Measurements from ENCODE around the gene PKD1. TPM values are rescaled to one million over a fixed set of nuclear protein-coding genes. Genes with fewer than 3 reads are reported as not detected.

The PKD1 gene
- total RNA-seq, 1 donor: 180 TPM

GRCh38 chr16:2061023-2061422 lies 74.7 kb downstream of the PKD1 start:
- peaks cover under 1% of the 10 kb centered on the region for H3K79me2 ChIP-seq (ENCODE audit: insufficient read depth, low read length)
- H3K4me1 ChIP-seq (ENCODE audit: insufficient read depth, low read length): no peaks in the 10 kb centered on the region
- H3K36me3 ChIP-seq (ENCODE audit: insufficient read depth, low read length): peaks cover 37% of the 10 kb centered on the region
- no peak for TF ChIP-seq CTCF (IDR thresholded peaks at IDR 0.05; ENCODE audit: extremely low read depth, low read depth, low read length)
- H3K27ac ChIP-seq (ENCODE audit: low read depth, low read length): no peak overlapping the region
- H2AFZ ChIP-seq (ENCODE audit: low read length): no peak overlapping the region
- H4K20me1 ChIP-seq (ENCODE audit: insufficient read depth, low read length): peaks cover 5% of the 10 kb centered on the region
- no peak overlapping the region for H3K4me3 ChIP-seq (ENCODE audit: insufficient read depth, low read length)
- H3K9me3 ChIP-seq (ENCODE audit: low read depth, low read length): no peaks in the 10 kb centered on the region
- no peak overlapping the region for H3K4me2 ChIP-seq (ENCODE audit: insufficient read depth, low read length)
- no peak for DNase-seq (ENCODE audit: insufficient read length, low spot score, missing footprints)
- H3K27me3 ChIP-seq (ENCODE audit: insufficient read depth, low read length): no peaks in the 10 kb centered on the region

- Histone ChIP-seq H3K4me1 (ENCODE audit: insufficient read depth, low read length) (no peaks in the 10 kb centered on the region), H3K79me2 (ENCODE audit: insufficient read depth, low read length) (peaks cover 2% of the 10 kb centered on the region), H3K36me3 (ENCODE audit: insufficient read depth, low read length) (peaks cover 30% of the 10 kb centered on the region), H3K27ac (ENCODE audit: low read depth, low read length) (no peak overlapping the region), H2AFZ (ENCODE audit: low read length) (no peak overlapping the region), H3K4me2 (ENCODE audit: insufficient read depth, low read length) (no peak overlapping the region), H3K27me3 (ENCODE audit: insufficient read depth, low read length) (no peaks in the 10 kb centered on the region), H3K9me3 (ENCODE audit: low read depth, low read length) (no peaks in the 10 kb centered on the region), H3K4me3 (ENCODE audit: insufficient read depth, low read length) (no peak overlapping the region), H4K20me1 (ENCODE audit: insufficient read depth, low read length) (peaks cover 8% of the 10 kb centered on the region)
- DNase-seq (ENCODE audit: insufficient read length, low spot score, missing footprints): no peak
- no peak for TF ChIP-seq CTCF (IDR thresholded peaks at IDR 0.05; ENCODE audit: extremely low read depth, low read depth, low read length)
These were observed 75.4 kb downstream of the PKD1 start for GRCh38 chr16:2060346-2060745.

- Histone ChIP-seq H3K4me3 (ENCODE audit: insufficient read depth, low read length) (no peak overlapping the region), H3K36me3 (ENCODE audit: insufficient read depth, low read length) (peaks cover 30% of the 10 kb centered on the region), H3K27ac (ENCODE audit: low read depth, low read length) (no peak overlapping the region), H2AFZ (ENCODE audit: low read length) (no peak overlapping the region), H3K4me2 (ENCODE audit: insufficient read depth, low read length) (no peak overlapping the region), H3K4me1 (ENCODE audit: insufficient read depth, low read length) (no peaks in the 10 kb centered on the region), H3K27me3 (ENCODE audit: insufficient read depth, low read length) (no peaks in the 10 kb centered on the region), H4K20me1 (ENCODE audit: insufficient read depth, low read length) (peaks cover 11% of the 10 kb centered on the region), H3K79me2 (ENCODE audit: insufficient read depth, low read length) (peaks cover 2% of the 10 kb centered on the region), H3K9me3 (ENCODE audit: low read depth, low read length) (no peaks in the 10 kb centered on the region)
- no peak for DNase-seq (ENCODE audit: insufficient read length, low spot score, missing footprints)
- no peak for TF ChIP-seq CTCF (IDR thresholded peaks at IDR 0.05; ENCODE audit: extremely low read depth, low read depth, low read length)
These were observed 76.8 kb downstream of the PKD1 start for GRCh38 chr16:2058872-2059271.

GRCh38 chr16:2058420-2058819 lies 77.3 kb downstream of the PKD1 start:
- Histone ChIP-seq H4K20me1 (ENCODE audit: insufficient read depth, low read length) (peaks cover 12% of the 10 kb centered on the region), H3K27ac (ENCODE audit: low read depth, low read length) (no peak overlapping the region), H3K4me2 (ENCODE audit: insufficient read depth, low read length) (no peak overlapping the region), H3K27me3 (ENCODE audit: insufficient read depth, low read length) (no peaks in the 10 kb centered on the region), H3K4me3 (ENCODE audit: insufficient read depth, low read length) (no peak overlapping the region), H3K4me1 (ENCODE audit: insufficient read depth, low read length) (no peaks in the 10 kb centered on the region), H2AFZ (ENCODE audit: low read length) (no peak overlapping the region), H3K36me3 (ENCODE audit: insufficient read depth, low read length) (peaks cover 32% of the 10 kb centered on the region), H3K9me3 (ENCODE audit: low read depth, low read length) (no peaks in the 10 kb centered on the region), H3K79me2 (ENCODE audit: insufficient read depth, low read length) (peaks cover 2% of the 10 kb centered on the region)
- no peak for TF ChIP-seq CTCF (IDR thresholded peaks at IDR 0.05; ENCODE audit: extremely low read depth, low read depth, low read length)
- DNase-seq (ENCODE audit: insufficient read length, low spot score, missing footprints): no peak
